IMR-90 (cell line): ENCODE data around the gene CHRM5. TPM values are rescaled to one million over a fixed set of nuclear protein-coding genes. Genes with fewer than 3 reads are reported as not detected.
A peak's percentile ranks its signal among the peaks of the same experiment; 100 is the strongest.

Experiments
- ATAC-seq: fragments of 200-7000 bp; cut with Tn5 transposase; 2 replicates; pipeline ENCODE4 v1.9.1; 2020; ENCODE audit warnings: low read depth, mild to moderate bottlenecking, moderate library complexity
- BruUV-seq: library from RNA; stranded (reverse); fragments of 400-500 nt; replicated peaks from 2 replicates; lab custom pipeline; 2021; lab: Mats Ljungman, UMichigan
- CTCF ChIA-PET: fragments of 300-600 bp; formaldehyde crosslinking; extraction: SDS; loops from one replicate; lab custom pipeline; 2021; ENCODE audit warnings: antibody characterized with exemption; lab: Yijun Ruan, JAX
- POLR2A ChIA-PET: fragments of 300-600 bp; sonication (Branson Sonifier 250); formaldehyde crosslinking; loops from one replicate; lab custom pipeline; 2022; ENCODE audit warnings: antibody characterized with exemption; ENCODE audit not compliant: unreplicated experiment; lab: Charles Lee
- DNase-seq: peaks from one replicate; pipeline ENCODE4 v3.0.0; 2013
- H2AFZ ChIP-seq: replicated peaks from 2 replicates; pipeline ENCODE3; 2013; ENCODE audit warnings: low read length, mild to moderate bottlenecking; ENCODE audit not compliant: poor library complexity
- H2AK5ac ChIP-seq: 2 replicates; pipeline ENCODE4 v1.6.1; 2013; ENCODE audit warnings: low read depth, low read length, inconsistent platforms
- H2AK9ac ChIP-seq: replicated peaks from 2 replicates; pipeline ENCODE3; 2013; ENCODE audit warnings: mild to moderate bottlenecking, low read depth, low read length, moderate library complexity; ENCODE audit not compliant: poor library complexity
- H2BK120ac ChIP-seq: 2 replicates; pipeline ENCODE4 v1.6.1; 2013; ENCODE audit warnings: low read depth, low read length, inconsistent platforms
- H2BK15ac ChIP-seq: 3 replicates; pipeline ENCODE4 v1.6.1; 2013; ENCODE audit warnings: low read depth, low read length, inconsistent platforms
- H2BK20ac ChIP-seq: 2 replicates; pipeline ENCODE4 v1.6.1; 2013; ENCODE audit warnings: low read depth, mild to moderate bottlenecking, inconsistent platforms, low read length, moderate library complexity
- H2BK5ac ChIP-seq: 2 replicates; pipeline ENCODE4 v1.6.1; 2013; ENCODE audit warnings: mild to moderate bottlenecking, low read depth, low read length, inconsistent platforms; ENCODE audit not compliant: poor library complexity, severe bottlenecking
- H3K14ac ChIP-seq: replicated peaks from 2 replicates; pipeline ENCODE4 v1.6.1; 2013; ENCODE audit warnings: low read depth, low read length, inconsistent platforms
- H3K18ac ChIP-seq: 2 replicates; pipeline ENCODE4 v1.6.1; 2013; ENCODE audit warnings: low read depth, low read length, control low read depth
- H3K23ac ChIP-seq: 2 replicates; pipeline ENCODE4 v1.6.1; 2013; ENCODE audit warnings: low read depth, low read length, inconsistent platforms
- H3K27ac ChIP-seq: 2 replicates; pipeline ENCODE4 v1.5.1; 2013; ENCODE audit warnings: mild to moderate bottlenecking, control low read depth, low read length; ENCODE audit not compliant: insufficient read depth
- H3K27me3 ChIP-seq: 2 replicates; pipeline ENCODE4 v1.6.1; 2013; ENCODE audit warnings: low read length; ENCODE audit not compliant: control insufficient read depth, insufficient read depth
- H3K36me3 ChIP-seq: 2 replicates; pipeline ENCODE4 v1.6.1; 2013; ENCODE audit warnings: low read length, mixed read lengths; ENCODE audit not compliant: control insufficient read depth, insufficient read depth
- H3K4ac ChIP-seq: 2 replicates; pipeline ENCODE4 v1.6.1; 2013; ENCODE audit warnings: low read depth, low read length, inconsistent platforms
- H3K4me1 ChIP-seq: 2 replicates; pipeline ENCODE4 v1.6.1; 2013; ENCODE audit warnings: low read length, mixed read lengths; ENCODE audit not compliant: control insufficient read depth, insufficient read depth
- H3K4me2 ChIP-seq: 2 replicates; pipeline ENCODE4 v1.6.1; 2013; ENCODE audit warnings: low read depth, mild to moderate bottlenecking, control low read depth, low read length, moderate library complexity
- H3K4me3 ChIP-seq: 2 replicates; pipeline ENCODE4 v1.5.1; 2013; ENCODE audit warnings: low read depth, mild to moderate bottlenecking, control low read depth, low read length, moderate library complexity; ENCODE audit not compliant: insufficient read depth
- H3K56ac ChIP-seq: 2 replicates; pipeline ENCODE4 v1.6.1; 2013; ENCODE audit warnings: low read length, inconsistent platforms; ENCODE audit not compliant: insufficient read depth; ENCODE audit errors: extremely low read depth
- H3K79me1 ChIP-seq, 2 experiments: 2 replicates each; pipeline ENCODE4 v1.6.1; 2013; ENCODE audit warnings: low read length in 2 of 2, inconsistent platforms in 1 of 2, low read depth in 1 of 2
- H3K9ac ChIP-seq: 2 replicates; pipeline ENCODE4 v1.6.1; 2013; ENCODE audit warnings: low read depth, low read length, control low read depth
- H3K9me1 ChIP-seq: 2 replicates; pipeline ENCODE4 v1.6.1; 2013; ENCODE audit warnings: low read length, inconsistent platforms; ENCODE audit not compliant: insufficient read depth
- H3K9me3 ChIP-seq: 2 replicates; pipeline ENCODE4 v1.6.1; 2013; ENCODE audit warnings: low read length; ENCODE audit not compliant: control insufficient read depth, insufficient read depth
- H4K20me1 ChIP-seq: 2 replicates; pipeline ENCODE4 v1.6.1; 2013; ENCODE audit warnings: low read length, inconsistent platforms; ENCODE audit not compliant: insufficient read depth
- H4K5ac ChIP-seq: 2 replicates; pipeline ENCODE4 v1.6.1; 2013; ENCODE audit warnings: mild to moderate bottlenecking, low read depth, low read length, control low read depth
- H4K8ac ChIP-seq, 2 experiments: 2 replicates each; pipeline ENCODE4 v1.6.1; 2013; ENCODE audit warnings: low read depth in 2 of 2, low read length in 2 of 2, control low read depth in 1 of 2, inconsistent platforms in 1 of 2
- H4K91ac ChIP-seq: 2 replicates; pipeline ENCODE4 v1.6.1; 2013; ENCODE audit warnings: low read depth, low read length, inconsistent platforms; ENCODE audit not compliant: insufficient read depth
- BHLHE40 ChIP-seq: fragments of 150-350 bp; IDR thresholded peaks from 2 replicates; pipeline ENCODE4 v1.6.1; 2016; ENCODE audit warnings: mild to moderate bottlenecking, low read depth, low read length
- CEBPB ChIP-seq: IDR thresholded peaks from 2 replicates; pipeline ENCODE4 v1.6.1; 2012; ENCODE audit warnings: low read depth, low read length, improper control_type of control experiment
- CHD1 ChIP-seq: IDR thresholded peaks from 2 replicates; pipeline ENCODE4 v1.6.1; 2012; ENCODE audit warnings: low read depth, low read length, improper control_type of control experiment
- ELK1 ChIP-seq: fragments of 150-350 bp; IDR thresholded peaks from 2 replicates; pipeline ENCODE4 v1.6.1; 2016; ENCODE audit warnings: low read depth, mild to moderate bottlenecking, low read length, moderate library complexity, borderline replicate concordance
- FOS ChIP-seq: fragments of 150-350 bp; IDR thresholded peaks from 2 replicates; pipeline ENCODE4 v1.6.1; 2016; ENCODE audit warnings: low read depth, low read length
- MAFK ChIP-seq: IDR thresholded peaks from 2 replicates; pipeline ENCODE4 v1.6.1; 2012; ENCODE audit warnings: low read depth, low read length, improper control_type of control experiment
- MAZ ChIP-seq: IDR thresholded peaks from 2 replicates; pipeline ENCODE4 v1.6.1; 2012; ENCODE audit warnings: low read depth, mild to moderate bottlenecking, low read length, improper control_type of control experiment, moderate library complexity, borderline replicate concordance
- MXI1 ChIP-seq: IDR thresholded peaks from 2 replicates; pipeline ENCODE4 v1.6.1; 2012; ENCODE audit warnings: low read depth, mild to moderate bottlenecking, low read length, moderate library complexity, borderline replicate concordance
- NFE2L2 ChIP-seq: fragments of 150-350 bp; IDR thresholded peaks from 2 replicates; pipeline ENCODE4 v1.6.1; 2016; ENCODE audit warnings: low read depth, mild to moderate bottlenecking, low read length
- POLR2A ChIP-seq: IDR thresholded peaks from 2 replicates; pipeline ENCODE4 v1.6.1; 2012; ENCODE audit warnings: mild to moderate bottlenecking, low read depth, low read length
- RAD21 ChIP-seq: IDR thresholded peaks from 2 replicates; pipeline ENCODE4 v1.6.1; 2012; ENCODE audit warnings: low read length, improper control_type of control experiment
- RCOR1 ChIP-seq: IDR thresholded peaks from 2 replicates; pipeline ENCODE4 v1.6.1; 2012; ENCODE audit warnings: mild to moderate bottlenecking, low read length, improper control_type of control experiment; ENCODE audit not compliant: insufficient replicate concordance
- RFX5 ChIP-seq: IDR thresholded peaks from 2 replicates; pipeline ENCODE4 v1.8.0; 2012; ENCODE audit warnings: low read depth, mild to moderate bottlenecking, low read length, moderate library complexity
- SMC3 ChIP-seq: fragments of 150-350 bp; IDR thresholded peaks from 2 replicates; pipeline ENCODE4 v1.6.1; 2016; ENCODE audit warnings: low read depth, mild to moderate bottlenecking, antibody characterized with exemption, low read length, moderate library complexity
- WGBS, 2 experiments: methylation state at CpG; one replicate each; pipeline versions ENCODE4 v1.1.5 to v1.1.7; 2013; ENCODE audit warnings: missing lambda C conversion rate in 2 of 2; ENCODE audit not compliant: insufficient read length in 1 of 2; ENCODE audit errors: extremely low coverage in 2 of 2; 5-methylcytosine and 5-hydroxymethylcytosine counted together
- dilution Hi-C: fragments of 300-500 bp; cut with HindIII; formaldehyde crosslinking; loops from one replicate; pipeline ENCODE4 v1.14.3; 2018; ENCODE audit warnings: low sequenced_read_pairs; ENCODE audit not compliant: unreplicated experiment
- in situ Hi-C: fragments of 300-500 bp; cut with MboI; formaldehyde crosslinking; loops from 3 replicates; pipeline ENCODE4 v1.14.3; 2019; ENCODE audit warnings: low sequenced_read_pairs, inconsistent platforms, mixed read lengths
- intact Hi-C: fragments of 100-400 bp; cut with micrococcal nuclease; formaldehyde crosslinking; loops from 2 replicates; pipeline ENCODE4 v1.10.0; 2022
- polyA plus RNA-seq, 3 experiments: library from polyadenylated mRNA; depleted of rRNA; stranded (reverse); fragments of >200 nt; gene quantifications; 2 replicates each; pipeline ENCODE4 v1.2.3, GENCODE V29; 2012; ENCODE audit warnings: low replicate concordance in 1 of 3
- total RNA-seq: library from RNA; depleted of rRNA; stranded (reverse); fragments of >200 nt; gene quantifications from 2 replicates; pipeline ENCODE4 v1.2.3, GENCODE V29; 2012
- TF ChIP-seq, protein P1 (sequence below): conservative IDR thresholded peaks from 2 replicates; pipeline ENCODE4 v1.5.1; 2012; ENCODE audit warnings: mild to moderate bottlenecking, low read depth, low read length, improper control_type of control experiment
- TF ChIP-seq, protein P2 (sequence below): fragments of 150-350 bp; IDR thresholded peaks from 2 replicates; pipeline ENCODE4 v1.6.1; 2017; ENCODE audit warnings: mild to moderate bottlenecking, antibody characterized with exemption, low read length, low read depth

Gene CHRM5
- total and polyA plus RNA-seq, 2 of the 4 experiments (the other 2 are of a cell fraction) = under 0.01 to 0.03 TPM

DNA sequence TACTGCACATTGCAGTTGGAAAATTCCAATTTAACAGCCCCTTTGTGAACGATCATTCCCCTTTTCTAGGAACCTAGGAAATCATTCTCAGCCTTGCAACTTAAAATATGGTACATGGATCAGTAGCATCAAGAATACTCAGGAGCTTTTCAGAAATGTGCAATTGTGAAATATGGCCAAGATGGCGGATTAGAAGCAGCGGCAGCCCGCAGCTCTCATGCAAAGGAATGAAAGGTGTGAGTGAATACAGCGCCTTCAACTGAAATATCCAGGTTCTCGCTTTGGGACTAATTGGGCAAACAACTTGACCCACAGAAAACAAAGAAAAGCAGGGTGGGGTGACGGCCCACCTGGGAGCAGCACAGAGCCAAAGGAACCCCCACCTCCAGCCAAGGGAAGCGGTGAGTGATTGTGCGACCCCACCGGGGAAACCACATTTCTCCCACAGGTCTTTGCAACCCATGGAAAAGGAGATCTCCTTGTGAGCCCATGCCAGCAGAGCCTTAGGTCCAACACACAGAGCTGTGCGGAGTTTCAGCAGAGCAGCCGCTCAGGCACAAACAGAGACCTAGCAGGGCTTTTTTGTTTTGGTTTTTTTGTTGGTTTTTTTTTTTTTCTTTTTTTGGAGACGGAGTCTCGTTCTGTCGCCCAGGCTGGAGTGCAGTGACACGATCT lies 78.3 kb downstream of the CHRM5 start:
- Histone ChIP-seq H2AK9ac (no peak overlapping the region), H4K5ac (no peak overlapping the region), H2BK120ac (peak overlapping the region; percentile 35; the same call in 1 of the 2 replicates), H3K56ac (no peak overlapping the region), H2BK5ac (no peak overlapping the region), H4K20me1 (no peaks in the 10 kb centered on the region; the same call in 1 of the 2 replicates), H2AFZ (no peak overlapping the region), H3K23ac (no peak overlapping the region), H2BK20ac (no peak overlapping the region), H3K79me1 (peaks cover 0 to 4% of the 10 kb centered on the region in 2 experiments; a peak in 1 of 4 replicates), H3K27ac (no peak overlapping the region), H3K4me3 (no peak overlapping the region), H4K8ac (no peak overlapping the region), H3K4me2 (no peak overlapping the region), H3K4ac (no peak overlapping the region; the same call in 1 of the 2 replicates), H3K9me1 (peaks cover 11% of the 10 kb centered on the region), H3K18ac (no peak overlapping the region), H2AK5ac (no peak overlapping the region), H3K9me3 (peaks cover 4% of the 10 kb centered on the region; the same call in 1 of the 2 replicates), H3K14ac (no peak overlapping the region), H3K36me3 (no peaks in the 10 kb centered on the region), H3K27me3 (no peaks in the 10 kb centered on the region), H2BK15ac (no peak overlapping the region), H3K9ac (no peak overlapping the region), H4K91ac (no peak overlapping the region), H3K4me1 (peaks cover 14% of the 10 kb centered on the region)
- dilution Hi-C loops = no loop called here
- ChIA-PET CTCF (no interaction called here), POLR2A (no interaction called here)
- in situ Hi-C loops = no loop called here
- WGBS, 2 experiments = 97% methylated on average over 5 of the region's 16 CpGs; no CpG with 5 or more reads in 1 of the 2 experiments
- no TSS peak for BruUV-seq
- TF ChIP-seq NFE2L2 (no peak), ELK1 (no peak), RCOR1 (no peak), MXI1 (no peak), FOS (no peak), RFX5 (no peak), MAZ (no peak), CHD1 (no peak), BHLHE40 (no peak), CEBPB (no peak), MAFK (no peak), SMC3 (no peak), RAD21 (no peak), POLR2A (no peak)
- TF ChIP-seq, protein P1, sequence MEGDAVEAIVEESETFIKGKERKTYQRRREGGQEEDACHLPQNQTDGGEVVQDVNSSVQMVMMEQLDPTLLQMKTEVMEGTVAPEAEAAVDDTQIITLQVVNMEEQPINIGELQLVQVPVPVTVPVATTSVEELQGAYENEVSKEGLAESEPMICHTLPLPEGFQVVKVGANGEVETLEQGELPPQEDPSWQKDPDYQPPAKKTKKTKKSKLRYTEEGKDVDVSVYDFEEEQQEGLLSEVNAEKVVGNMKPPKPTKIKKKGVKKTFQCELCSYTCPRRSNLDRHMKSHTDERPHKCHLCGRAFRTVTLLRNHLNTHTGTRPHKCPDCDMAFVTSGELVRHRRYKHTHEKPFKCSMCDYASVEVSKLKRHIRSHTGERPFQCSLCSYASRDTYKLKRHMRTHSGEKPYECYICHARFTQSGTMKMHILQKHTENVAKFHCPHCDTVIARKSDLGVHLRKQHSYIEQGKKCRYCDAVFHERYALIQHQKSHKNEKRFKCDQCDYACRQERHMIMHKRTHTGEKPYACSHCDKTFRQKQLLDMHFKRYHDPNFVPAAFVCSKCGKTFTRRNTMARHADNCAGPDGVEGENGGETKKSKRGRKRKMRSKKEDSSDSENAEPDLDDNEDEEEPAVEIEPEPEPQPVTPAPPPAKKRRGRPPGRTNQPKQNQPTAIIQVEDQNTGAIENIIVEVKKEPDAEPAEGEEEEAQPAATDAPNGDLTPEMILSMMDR = no peak
- TF ChIP-seq, protein P2, sequence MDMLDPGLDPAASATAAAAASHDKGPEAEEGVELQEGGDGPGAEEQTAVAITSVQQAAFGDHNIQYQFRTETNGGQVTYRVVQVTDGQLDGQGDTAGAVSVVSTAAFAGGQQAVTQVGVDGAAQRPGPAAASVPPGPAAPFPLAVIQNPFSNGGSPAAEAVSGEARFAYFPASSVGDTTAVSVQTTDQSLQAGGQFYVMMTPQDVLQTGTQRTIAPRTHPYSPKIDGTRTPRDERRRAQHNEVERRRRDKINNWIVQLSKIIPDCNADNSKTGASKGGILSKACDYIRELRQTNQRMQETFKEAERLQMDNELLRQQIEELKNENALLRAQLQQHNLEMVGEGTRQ = no peak
- ATAC-seq (no peak), DNase-seq (no peak)
- intact Hi-C loops = no loop called here
